ENCODE measurements around the gene PIGU.
"Not testable (repeated sequence)": the region's sequence is repeated elsewhere in the genome, so short reads cannot be mapped to it uniquely, and the experiment has no call there.

- TF ChIP-seq, protein P1, sequence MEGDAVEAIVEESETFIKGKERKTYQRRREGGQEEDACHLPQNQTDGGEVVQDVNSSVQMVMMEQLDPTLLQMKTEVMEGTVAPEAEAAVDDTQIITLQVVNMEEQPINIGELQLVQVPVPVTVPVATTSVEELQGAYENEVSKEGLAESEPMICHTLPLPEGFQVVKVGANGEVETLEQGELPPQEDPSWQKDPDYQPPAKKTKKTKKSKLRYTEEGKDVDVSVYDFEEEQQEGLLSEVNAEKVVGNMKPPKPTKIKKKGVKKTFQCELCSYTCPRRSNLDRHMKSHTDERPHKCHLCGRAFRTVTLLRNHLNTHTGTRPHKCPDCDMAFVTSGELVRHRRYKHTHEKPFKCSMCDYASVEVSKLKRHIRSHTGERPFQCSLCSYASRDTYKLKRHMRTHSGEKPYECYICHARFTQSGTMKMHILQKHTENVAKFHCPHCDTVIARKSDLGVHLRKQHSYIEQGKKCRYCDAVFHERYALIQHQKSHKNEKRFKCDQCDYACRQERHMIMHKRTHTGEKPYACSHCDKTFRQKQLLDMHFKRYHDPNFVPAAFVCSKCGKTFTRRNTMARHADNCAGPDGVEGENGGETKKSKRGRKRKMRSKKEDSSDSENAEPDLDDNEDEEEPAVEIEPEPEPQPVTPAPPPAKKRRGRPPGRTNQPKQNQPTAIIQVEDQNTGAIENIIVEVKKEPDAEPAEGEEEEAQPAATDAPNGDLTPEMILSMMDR (IDR thresholded peaks at IDR 0.05) = not testable (repeated sequence)
- not testable (repeated sequence) for TF ChIP-seq POLR2A, POLR2AphosphoS5 (IDR thresholded peaks at IDR 0.05)
These were observed 64.9 kb downstream of the PIGU start for GRCh38 chr20:34611976-34612375.
